NCI-H2196 treated with DMSO at 0.1 percent for 48 hours (cell line): ENCODE results near the gene ATRAID.
"Not testable (repeated sequence)": the region's sequence is repeated elsewhere in the genome, so short reads cannot be mapped to it uniquely, and the experiment has no call there.

Experiments
- DNase-seq: peaks from one replicate; lab custom pipeline; 2025; ENCODE audit not compliant: unreplicated experiment; lab: John Stamatoyannopoulos, UW

Gene ATRAID

GRCh38 chr2:27211943-27212625 lies at the start of gene ATRAID, which contains the start of gene SLC5A6:
Gene ATRAID, plus strand, starts transcription at chr2:27212041. Its CDS starts 328 bp downstream, at chr2:27212369.
Gene SLC5A6, minus strand, starts transcription at chr2:27212268. Its CDS starts 4,618 bp downstream, at chr2:27207650.
- DNase-seq, result peak; percentile 88

- no peak for DNase-seq
Observed at GRCh38 chr2:27162151-27163121, 49.4 kb upstream of the ATRAID start.

GRCh38 chr2:27164960-27165763 lies 46.7 kb upstream of the ATRAID start:
- no peak for DNase-seq

- no peak for DNase-seq
Observed at GRCh38 chr2:27170581-27171337, 41.1 kb upstream of the ATRAID start.

- DNase-seq, result no peak
Observed at GRCh38 chr2:27171351-27171848, 40.4 kb upstream of the ATRAID start.

- DNase-seq, result no peak
Observed at GRCh38 chr2:27174638-27175037, 37.2 kb upstream of the ATRAID start.

GRCh38 chr2:27175330-27175729 lies 36.5 kb upstream of the ATRAID start:
- DNase-seq, result no peak

- DNase-seq, result not testable (repeated sequence)
Observed at GRCh38 chr2:27175781-27176180, 36.1 kb upstream of the ATRAID start.

GRCh38 chr2:27177441-27178351 lies 34.1 kb upstream of the ATRAID start:
- DNase-seq, result no peak

GRCh38 chr2:27178469-27178868 lies 33.4 kb upstream of the ATRAID start:
- no peak for DNase-seq

GRCh38 chr2:27179344-27180000 lies 32.4 kb upstream of the ATRAID start:
- DNase-seq, result no peak

- DNase-seq, result no peak
Observed at GRCh38 chr2:27182346-27182745, 29.5 kb upstream of the ATRAID start.

- no peak for DNase-seq
Observed at GRCh38 chr2:27184115-27184514, 27.7 kb upstream of the ATRAID start.

- no peak for DNase-seq
Observed at GRCh38 chr2:27185331-27186026, 26.4 kb upstream of the ATRAID start.

GRCh38 chr2:27186613-27187345 lies 25.1 kb upstream of the ATRAID start:
- no peak for DNase-seq

GRCh38 chr2:27189989-27190388 lies 21.9 kb upstream of the ATRAID start:
- no peak for DNase-seq

- peak; percentile 38 for DNase-seq
Observed at GRCh38 chr2:27191070-27191829, 20.6 kb upstream of the ATRAID start.
